ENCODE measurements around the gene PREP. TPM values are rescaled to one million over a fixed set of nuclear protein-coding genes. Genes with fewer than 3 reads are reported as not detected.
"Not testable (repeated sequence)": the region's sequence is repeated elsewhere in the genome, so short reads cannot be mapped to it uniquely, and the experiment has no call there.

The PREP gene
- total RNA-seq, 2 donors from 2014 or later: 13.7 to 16.8 TPM

- TF ChIP-seq, protein P1, sequence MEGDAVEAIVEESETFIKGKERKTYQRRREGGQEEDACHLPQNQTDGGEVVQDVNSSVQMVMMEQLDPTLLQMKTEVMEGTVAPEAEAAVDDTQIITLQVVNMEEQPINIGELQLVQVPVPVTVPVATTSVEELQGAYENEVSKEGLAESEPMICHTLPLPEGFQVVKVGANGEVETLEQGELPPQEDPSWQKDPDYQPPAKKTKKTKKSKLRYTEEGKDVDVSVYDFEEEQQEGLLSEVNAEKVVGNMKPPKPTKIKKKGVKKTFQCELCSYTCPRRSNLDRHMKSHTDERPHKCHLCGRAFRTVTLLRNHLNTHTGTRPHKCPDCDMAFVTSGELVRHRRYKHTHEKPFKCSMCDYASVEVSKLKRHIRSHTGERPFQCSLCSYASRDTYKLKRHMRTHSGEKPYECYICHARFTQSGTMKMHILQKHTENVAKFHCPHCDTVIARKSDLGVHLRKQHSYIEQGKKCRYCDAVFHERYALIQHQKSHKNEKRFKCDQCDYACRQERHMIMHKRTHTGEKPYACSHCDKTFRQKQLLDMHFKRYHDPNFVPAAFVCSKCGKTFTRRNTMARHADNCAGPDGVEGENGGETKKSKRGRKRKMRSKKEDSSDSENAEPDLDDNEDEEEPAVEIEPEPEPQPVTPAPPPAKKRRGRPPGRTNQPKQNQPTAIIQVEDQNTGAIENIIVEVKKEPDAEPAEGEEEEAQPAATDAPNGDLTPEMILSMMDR (IDR thresholded peaks at IDR 0.05): no peak
These were observed 26.8 kb upstream of the PREP start for GRCh38 chr6:105429676-105430075.

DNA sequence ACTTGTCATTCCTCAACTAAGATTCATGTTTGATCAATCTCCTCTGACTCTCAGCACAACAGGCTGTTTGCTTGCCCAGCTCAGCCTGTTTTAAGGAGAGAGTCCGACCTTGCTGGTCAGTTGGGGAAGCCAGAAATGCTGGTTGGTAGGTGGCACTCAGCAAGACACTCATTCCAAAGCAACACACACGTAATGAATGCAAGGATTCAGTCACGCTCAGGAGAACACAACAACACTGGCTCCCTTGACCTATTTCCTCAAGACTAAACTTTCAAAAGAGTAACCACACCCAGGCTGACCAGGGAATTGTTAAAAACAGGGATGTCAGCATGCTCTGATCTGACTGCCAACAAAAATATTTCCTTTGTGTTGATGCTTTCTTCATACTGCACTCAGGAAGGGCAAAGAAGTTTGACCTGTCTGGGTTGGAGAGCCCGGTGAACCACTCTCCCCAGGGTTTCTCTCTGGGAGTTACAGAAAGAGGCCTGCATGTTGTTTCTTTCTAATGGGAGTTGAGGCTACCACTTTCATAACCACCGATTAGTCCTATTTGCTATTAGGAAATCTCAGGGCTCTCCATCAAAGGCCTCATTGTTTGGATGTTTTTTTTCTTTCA lies 25.6 kb upstream of the PREP start:
- TF ChIP-seq, protein P1 (IDR thresholded peaks at IDR 0.05): no peak
- H3K27ac ChIP-seq: no peak overlapping the region
- no peaks in the 10 kb centered on the region for H3K9me3 ChIP-seq
- H3K4me3 ChIP-seq: no peak overlapping the region
- DNase-seq (ENCODE audit: low spot score): no peak
- H3K36me3 ChIP-seq: no peaks in the 10 kb centered on the region
- H3K4me1 ChIP-seq: no peaks in the 10 kb centered on the region
- H3K27me3 ChIP-seq: no peaks in the 10 kb centered on the region

More at GRCh38 chr6:105429676-105430075, 26.8 kb upstream of the PREP start:
- H3K4me3 ChIP-seq: no peak overlapping the region
- H3K27me3 ChIP-seq: no peaks in the 10 kb centered on the region
- H3K9me3 ChIP-seq: no peaks in the 10 kb centered on the region
- H3K36me3 ChIP-seq: no peaks in the 10 kb centered on the region
- DNase-seq (ENCODE audit: low spot score): no peak
- H3K27ac ChIP-seq: no peak overlapping the region
- no peaks in the 10 kb centered on the region for H3K4me1 ChIP-seq

GRCh38 chr6:105424175-105424783 lies 21.4 kb upstream of the PREP start:
- H3K27me3 ChIP-seq: no peaks in the 10 kb centered on the region
- DNase-seq (ENCODE audit: low spot score): peak; percentile 67
- TF ChIP-seq, protein P1 (IDR thresholded peaks at IDR 0.05): peak; percentile 16 to 77
- no peaks in the 10 kb centered on the region for H3K9me3 ChIP-seq
- no peak overlapping the region for H3K27ac ChIP-seq
- H3K4me1 ChIP-seq: no peaks in the 10 kb centered on the region
- H3K4me3 ChIP-seq: no peak overlapping the region
- H3K36me3 ChIP-seq: no peaks in the 10 kb centered on the region

DNA sequence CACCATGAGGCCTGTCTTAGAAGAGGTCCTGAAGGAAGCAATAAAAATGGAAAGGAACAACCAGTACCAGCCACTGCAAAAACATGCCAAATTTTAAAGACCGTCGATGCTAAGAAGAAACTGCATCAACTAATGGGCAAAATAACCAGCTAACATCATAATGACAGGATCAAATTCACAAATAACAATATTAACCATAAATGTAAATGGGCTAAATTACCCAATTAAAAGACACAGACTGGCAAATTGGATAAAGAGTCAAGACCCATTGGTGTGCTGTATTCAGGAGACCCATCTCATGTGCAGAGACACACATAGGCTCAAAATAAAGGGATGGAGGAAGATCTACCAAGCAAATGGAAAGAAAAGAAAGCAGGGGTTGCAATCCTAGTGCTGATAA lies 14.1 kb upstream of the PREP start:
- not testable (repeated sequence) for H3K36me3 ChIP-seq; DNase-seq (ENCODE audit: low spot score); H3K4me3 ChIP-seq; H3K27ac ChIP-seq; H3K4me1 ChIP-seq; H3K27me3 ChIP-seq
- H3K9me3 ChIP-seq: peaks cover 0 to 11% of the 10 kb centered on the region in 2 donors

- no peaks in the 10 kb centered on the region for H3K9me3 ChIP-seq
- TF ChIP-seq, protein P1 (IDR thresholded peaks at IDR 0.05): no peak
- DNase-seq (ENCODE audit: low spot score): no peak
These were observed 6.9 kb upstream of the PREP start for GRCh38 chr6:105409734-105410133.

DNA sequence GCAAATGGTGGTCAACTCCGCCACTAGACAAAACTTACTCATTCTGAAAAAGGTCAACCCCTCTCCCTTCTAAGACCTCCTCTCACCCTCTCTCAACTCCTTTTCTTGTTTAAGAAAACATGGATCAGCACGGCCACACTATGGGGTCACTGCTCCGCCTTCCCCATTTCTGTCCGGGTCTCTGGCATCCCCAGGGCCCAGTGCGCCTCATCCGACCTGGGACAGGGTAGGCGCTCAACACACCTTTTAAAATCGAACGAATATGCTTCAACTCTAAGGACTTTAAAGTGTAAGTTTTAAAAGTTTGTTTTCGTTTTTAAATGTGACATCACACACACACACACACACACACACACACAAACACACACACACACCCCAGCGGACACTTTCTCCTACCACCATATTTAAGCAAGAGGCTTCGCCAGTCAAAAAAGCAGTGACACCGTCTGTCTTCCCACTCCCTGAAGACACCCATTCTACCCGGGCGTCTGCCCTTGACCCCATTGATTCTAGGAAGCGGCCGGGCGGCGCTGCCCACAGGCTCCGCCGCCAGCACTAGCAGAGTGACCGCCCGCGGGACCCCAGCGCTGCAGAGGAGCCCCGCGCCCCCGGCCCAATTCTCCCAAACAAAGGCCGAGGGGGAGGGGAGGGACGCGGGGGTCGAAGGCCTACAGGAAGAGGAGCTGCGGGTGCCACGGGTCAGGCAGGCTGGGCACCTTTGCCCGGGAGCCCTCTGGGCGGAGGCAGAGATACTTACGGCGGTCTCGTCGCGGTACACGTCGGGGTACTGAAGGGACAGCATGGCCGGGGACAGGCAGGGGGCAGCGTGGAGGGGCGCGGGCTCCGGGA lies 568 bp downstream of the PREP start:
- Histone ChIP-seq H3K27me3 (no peaks in the 10 kb centered on the region), H3K9me3 (no peaks in the 10 kb centered on the region), H3K4me3 (peak overlapping the region; percentile 88 to 99), H3K4me1 (peaks cover 0 to 39% of the 10 kb centered on the region in 2 donors), H3K36me3 (no peaks in the 10 kb centered on the region), H3K27ac (peak overlapping the region; percentile 78 to 92)
- TF ChIP-seq, protein P1 (IDR thresholded peaks at IDR 0.05): no peak
- no peak for DNase-seq (ENCODE audit: low spot score)

More at GRCh38 chr6:105409734-105410133, 6.9 kb upstream of the PREP start:
- H3K4me1 ChIP-seq: no peaks in the 10 kb centered on the region
- no peaks in the 10 kb centered on the region for H3K27me3 ChIP-seq
- H3K36me3 ChIP-seq: no peaks in the 10 kb centered on the region
- H3K4me3 ChIP-seq: no peak overlapping the region
- H3K27ac ChIP-seq: no peak overlapping the region

Data from right atrium auricular region (tissue), 2 donors.